Posterior vena cava (tissue), 2 donors: Measurements from ENCODE around the gene THBS3. TPM values are rescaled to one million over a fixed set of nuclear protein-coding genes. Genes with fewer than 3 reads are reported as not detected.
A peak's percentile ranks its signal among the peaks of the same experiment; 100 is the strongest.
"Not testable (repeated sequence)": the region's sequence is repeated elsewhere in the genome, so short reads cannot be mapped to it uniquely, and the experiment has no call there.

Experiments
- DNase-seq: peaks from one replicate; pipeline ENCODE4 v3.0.0-alpha.2; 2020; ENCODE audit warnings: low spot score
- intact Hi-C, 2 donors: fragments of 100-400 bp; cut with DNase I; formaldehyde crosslinking; loops; one replicate each; pipeline versions ENCODE4 v1.14.1 to v1.14.2; 2022 to 2023
- long read RNA-seq, 2 donors: library from polyadenylated mRNA; unstranded; transcript quantifications; one replicate each; pipeline ENCODE4 v2.0.0, GENCODE V29; 2020 to 2021
- total RNA-seq, 2 donors: library from RNA; stranded (reverse); fragmentation: NEBNext Ultra II Directional; extraction: Animal tissue kit (Norgen Biotek cat#: 25700); gene quantifications; one replicate each; pipeline ENCODE4 v1.2.1, GENCODE V29; 2021
- donor health status: DM: yes; HTN: yes; CAD: no.
- donor health status: DM: yes; HTN: yes; CAD: no.

Gene THBS3
- 10 to 100 TPM; 46.3 to 96.6 TPM for total RNA-seq
- long read RNA-seq, donor 1, transcript THBS3-201 (23 exons, 3,145 nt), result major isoform, 16 of 40 reads
- long read RNA-seq, donor 1, partial matches to known transcripts, result 10 of 40 reads
- long read RNA-seq, donor 1, other reads (novel, unspliced or antisense), result 9 of 40 reads
- long read RNA-seq, donor 2, transcript THBS3-201 (23 exons, 3,145 nt), result major isoform, 14 of 38 reads
- long read RNA-seq, donor 2, partial matches to known transcripts, result 13 of 38 reads
- long read RNA-seq, donor 2, other reads (novel, unspliced or antisense), result 9 of 38 reads

GRCh38 chr1:155207806-155208540 lies at the start of gene THBS3:
THBS3 (minus strand) TSS chr1:155207897; CDS start chr1:155207876, 21 bp downstream.
- intact Hi-C loops, result loop anchor here in 1 of 2 donors (2.0 kb wide), 1 partner anchor 19 kb away; no protein-coding TSS in a partner anchor
- peak; percentile 89 for DNase-seq

GRCh38 chr1:155256058-155256852 lies 48.6 kb upstream of the THBS3 start:
- no peak for DNase-seq
- intact Hi-C loops, result loop anchor here in 1 of 2 donors (2.0 kb wide), 1 partner anchor 19 kb away; no protein-coding TSS in a partner anchor

GRCh38 chr1:155255243-155256007 lies 47.7 kb upstream of the THBS3 start, which contains the start of gene ENTREP3:
ENTREP3 (minus strand) TSS chr1:155255483; CDS start chr1:155254877, 606 bp downstream.
- intact Hi-C loops, result loop anchor here in 1 of 2 donors (2.0 kb wide), 1 partner anchor 19 kb away; no protein-coding TSS in a partner anchor
- DNase-seq, result peak; percentile 96

GRCh38 chr1:155254714-155255242 lies 47.1 kb upstream of the THBS3 start:
- intact Hi-C loops, result loop anchor here in 1 of 2 donors (5.0 kb wide), 1 partner anchor 68 kb away; the partner anchor contains the start of gene RUSC1

GRCh38 chr1:155254228-155254713 lies 46.6 kb upstream of the THBS3 start:
- intact Hi-C loops, result loop anchor here in 1 of 2 donors (5.0 kb wide), 1 partner anchor 68 kb away; the partner anchor contains the start of gene RUSC1
- DNase-seq, result peak; percentile 80

More at GRCh38 chr1:155254714-155255242, 47.1 kb upstream of the THBS3 start:
- peak; percentile 84 for DNase-seq

GRCh38 chr1:155253797-155254196 lies 46.1 kb upstream of the THBS3 start:
- DNase-seq, result no peak
- intact Hi-C loops, result loop anchor here (2.0 to 5.0 kb wide), 2 partner anchors 69 to 341 kb away; partner anchors contain the start of gene RUSC1 (in 1 of the 2)

- DNase-seq, result no peak
- intact Hi-C loops, result loop anchor here (2.0 to 5.0 kb wide), 2 partner anchors 69 to 342 kb away; partner anchors contain the start of gene RUSC1 (in 1 of the 2)
These were observed 45.5 kb upstream of the THBS3 start for GRCh38 chr1:155253208-155253607.

GRCh38 chr1:155251566-155251965 lies 43.9 kb upstream of the THBS3 start:
- DNase-seq, result no peak
- intact Hi-C loops, result loop anchor here in 1 of 2 donors (5.0 kb wide), 1 partner anchor 71 kb away; the partner anchor contains the start of gene RUSC1

GRCh38 chr1:155250633-155251449 lies 43.1 kb upstream of the THBS3 start:
- intact Hi-C loops, result loop anchor here (1.0 to 5.0 kb wide), 2 partner anchors 48 to 71 kb away; partner anchors contain the start of gene RUSC1 (in 1 of the 2)
- peak; percentile 98 for DNase-seq

GRCh38 chr1:155250246-155250632 lies 42.5 kb upstream of the THBS3 start:
- intact Hi-C loops, result loop anchor here (1.0 to 5.0 kb wide), 2 partner anchors 49 to 72 kb away; partner anchors contain the start of gene RUSC1 (in 1 of the 2)
- DNase-seq, result no peak

GRCh38 chr1:155247667-155248553 lies 40.2 kb upstream of the THBS3 start:
- intact Hi-C loops, result no loop called here
- no peak for DNase-seq

- DNase-seq, intact Hi-C loops: not testable (repeated sequence)
These were observed 39.1 kb upstream of the THBS3 start for GRCh38 chr1:155246796-155247195.

- no peak for DNase-seq
- intact Hi-C loops, result no loop called here
These were observed 37.4 kb upstream of the THBS3 start for GRCh38 chr1:155245163-155245524.

GRCh38 chr1:155244368-155245162 lies 36.9 kb upstream of the THBS3 start:
- intact Hi-C loops, result no loop called here
- DNase-seq, result peak; percentile 99

- intact Hi-C loops, result no loop called here
- DNase-seq, result no peak
These were observed 35.2 kb upstream of the THBS3 start for GRCh38 chr1:155242805-155243358.
